ENCODE results near the gene ZNF41.

GRCh38 chrX:47475476-47475875, 7.5 kb downstream of the ZNF41 start:
- TF ChIP-seq, protein P1, sequence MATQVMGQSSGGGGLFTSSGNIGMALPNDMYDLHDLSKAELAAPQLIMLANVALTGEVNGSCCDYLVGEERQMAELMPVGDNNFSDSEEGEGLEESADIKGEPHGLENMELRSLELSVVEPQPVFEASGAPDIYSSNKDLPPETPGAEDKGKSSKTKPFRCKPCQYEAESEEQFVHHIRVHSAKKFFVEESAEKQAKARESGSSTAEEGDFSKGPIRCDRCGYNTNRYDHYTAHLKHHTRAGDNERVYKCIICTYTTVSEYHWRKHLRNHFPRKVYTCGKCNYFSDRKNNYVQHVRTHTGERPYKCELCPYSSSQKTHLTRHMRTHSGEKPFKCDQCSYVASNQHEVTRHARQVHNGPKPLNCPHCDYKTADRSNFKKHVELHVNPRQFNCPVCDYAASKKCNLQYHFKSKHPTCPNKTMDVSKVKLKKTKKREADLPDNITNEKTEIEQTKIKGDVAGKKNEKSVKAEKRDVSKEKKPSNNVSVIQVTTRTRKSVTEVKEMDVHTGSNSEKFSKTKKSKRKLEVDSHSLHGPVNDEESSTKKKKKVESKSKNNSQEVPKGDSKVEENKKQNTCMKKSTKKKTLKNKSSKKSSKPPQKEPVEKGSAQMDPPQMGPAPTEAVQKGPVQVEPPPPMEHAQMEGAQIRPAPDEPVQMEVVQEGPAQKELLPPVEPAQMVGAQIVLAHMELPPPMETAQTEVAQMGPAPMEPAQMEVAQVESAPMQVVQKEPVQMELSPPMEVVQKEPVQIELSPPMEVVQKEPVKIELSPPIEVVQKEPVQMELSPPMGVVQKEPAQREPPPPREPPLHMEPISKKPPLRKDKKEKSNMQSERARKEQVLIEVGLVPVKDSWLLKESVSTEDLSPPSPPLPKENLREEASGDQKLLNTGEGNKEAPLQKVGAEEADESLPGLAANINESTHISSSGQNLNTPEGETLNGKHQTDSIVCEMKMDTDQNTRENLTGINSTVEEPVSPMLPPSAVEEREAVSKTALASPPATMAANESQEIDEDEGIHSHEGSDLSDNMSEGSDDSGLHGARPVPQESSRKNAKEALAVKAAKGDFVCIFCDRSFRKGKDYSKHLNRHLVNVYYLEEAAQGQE (IDR thresholded peaks at IDR 0.05; ENCODE audit: insufficient read depth in 1 of 2, low read depth in 2 of 2, low read length in 2 of 2): no peak
- TF ChIP-seq FOXP2 (optimal IDR thresholded peaks at IDR 0.05; ENCODE audit: borderline replicate concordance, extremely low read depth, extremely low read length, insufficient read depth) (no peak), POLR2AphosphoS5 (IDR thresholded peaks at IDR 0.05; ENCODE audit: low read depth, low read length) (no peak), TAF1 (IDR thresholded peaks at IDR 0.05; ENCODE audit: borderline replicate concordance, insufficient read depth, low read length) (no peak), SIN3A (IDR thresholded peaks at IDR 0.05; ENCODE audit: borderline replicate concordance, insufficient read depth, low read length) (no peak)
